ENCODE data around the gene PRR14.

Gene PRR14

DNA sequence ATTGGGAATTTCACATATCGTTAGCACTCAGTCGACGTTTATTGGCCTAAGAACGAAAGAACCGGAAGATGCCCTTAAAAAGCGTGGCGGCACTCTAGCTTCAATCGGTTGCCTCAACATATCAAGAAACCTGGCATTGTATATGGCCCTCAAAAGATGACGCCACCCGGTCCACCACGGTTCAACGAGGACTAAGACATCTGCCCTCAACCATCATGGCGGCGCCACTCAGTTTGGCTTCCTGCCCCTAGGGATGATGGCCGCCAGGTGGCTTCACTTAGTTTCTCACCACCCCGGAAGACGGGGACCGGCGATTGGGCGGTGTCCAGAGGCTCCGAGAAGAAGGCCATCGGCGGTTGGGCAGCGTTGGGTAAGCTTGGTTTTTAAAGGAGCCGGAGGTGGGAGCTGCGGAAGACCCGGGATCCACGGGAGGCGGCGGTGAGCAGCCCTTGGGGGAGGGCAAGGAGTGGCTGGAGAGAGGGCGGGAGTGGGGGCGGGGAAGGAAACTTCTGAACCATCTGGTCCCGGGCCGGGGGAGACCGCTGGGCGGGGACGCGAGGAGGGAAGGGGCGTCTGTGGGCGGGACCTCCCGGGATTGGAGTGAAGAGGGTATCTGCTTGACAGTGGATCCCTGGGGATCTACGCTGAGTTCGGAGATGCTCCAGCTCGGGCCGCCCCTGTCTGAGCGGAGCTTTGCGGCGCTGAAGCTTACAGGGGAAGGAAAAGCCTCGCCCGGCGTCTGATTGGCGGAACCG, at the start of gene PRR14:
TSS of gene PRR14 (plus strand) at position 592 of the 755 bp plus-strand sequence. CDS start 686 bp downstream, outside the sequence.
- peak; percentile 100 for DNase-seq (ENCODE audit: low read depth)

DNA sequence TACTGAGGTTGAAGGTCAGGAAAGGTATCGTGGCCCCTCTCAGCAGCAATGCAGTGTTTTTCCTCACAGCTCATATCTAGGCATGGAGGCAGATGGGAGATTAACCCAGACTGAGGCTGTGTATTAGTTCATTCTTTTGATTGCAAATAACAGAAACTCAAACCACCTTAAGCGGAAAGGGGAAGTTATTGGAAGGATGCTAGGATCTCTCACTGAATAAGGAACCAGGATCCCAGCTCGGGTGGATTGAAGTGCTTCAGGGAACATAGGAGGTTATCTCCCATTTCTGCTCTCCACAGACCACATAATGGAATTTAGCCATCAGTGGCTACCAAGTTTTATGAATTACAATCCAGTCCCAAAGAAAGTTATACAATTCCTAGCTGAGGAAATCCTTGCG, 48.8 kb upstream of the PRR14 start:
- no peak for DNase-seq (ENCODE audit: low read depth)

- DNase-seq (ENCODE audit: low read depth), result peak; percentile 69
These were observed 48.0 kb upstream of the PRR14 start for GRCh38 chr16:30602616-30603277.

GRCh38 chr16:30603945-30604315, 46.8 kb upstream of the PRR14 start:
- no peak for DNase-seq (ENCODE audit: low read depth)

GRCh38 chr16:30604316-30604947, 46.3 kb upstream of the PRR14 start:
- no peak for DNase-seq (ENCODE audit: low read depth)

DNA sequence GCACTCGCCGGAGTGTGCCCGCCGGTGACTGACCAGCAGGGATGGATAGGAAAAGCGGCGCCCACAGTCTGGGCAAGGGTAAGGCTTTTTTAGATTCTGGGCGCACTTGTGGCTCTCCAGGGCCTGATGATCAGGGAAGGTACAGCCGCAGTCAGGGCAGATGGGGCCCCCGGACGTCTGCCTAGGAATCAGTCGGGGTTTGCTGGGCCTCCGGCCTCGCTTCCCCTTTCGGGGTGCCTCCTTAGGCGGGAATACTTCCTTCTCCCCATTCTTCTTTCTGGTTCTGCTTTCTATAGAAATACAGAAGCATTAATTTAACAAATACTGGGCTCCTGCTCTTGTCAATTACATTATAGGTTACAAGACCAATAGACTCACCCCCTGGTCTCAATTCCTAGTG, 45.6 kb upstream of the PRR14 start:
- no peak for DNase-seq (ENCODE audit: low read depth)

GRCh38 chr16:30606004-30606403, 44.8 kb upstream of the PRR14 start:
- no peak for DNase-seq (ENCODE audit: low read depth)

GRCh38 chr16:30609002-30609925, 41.5 kb upstream of the PRR14 start:
- peak; percentile 34 for DNase-seq (ENCODE audit: low read depth)

DNA sequence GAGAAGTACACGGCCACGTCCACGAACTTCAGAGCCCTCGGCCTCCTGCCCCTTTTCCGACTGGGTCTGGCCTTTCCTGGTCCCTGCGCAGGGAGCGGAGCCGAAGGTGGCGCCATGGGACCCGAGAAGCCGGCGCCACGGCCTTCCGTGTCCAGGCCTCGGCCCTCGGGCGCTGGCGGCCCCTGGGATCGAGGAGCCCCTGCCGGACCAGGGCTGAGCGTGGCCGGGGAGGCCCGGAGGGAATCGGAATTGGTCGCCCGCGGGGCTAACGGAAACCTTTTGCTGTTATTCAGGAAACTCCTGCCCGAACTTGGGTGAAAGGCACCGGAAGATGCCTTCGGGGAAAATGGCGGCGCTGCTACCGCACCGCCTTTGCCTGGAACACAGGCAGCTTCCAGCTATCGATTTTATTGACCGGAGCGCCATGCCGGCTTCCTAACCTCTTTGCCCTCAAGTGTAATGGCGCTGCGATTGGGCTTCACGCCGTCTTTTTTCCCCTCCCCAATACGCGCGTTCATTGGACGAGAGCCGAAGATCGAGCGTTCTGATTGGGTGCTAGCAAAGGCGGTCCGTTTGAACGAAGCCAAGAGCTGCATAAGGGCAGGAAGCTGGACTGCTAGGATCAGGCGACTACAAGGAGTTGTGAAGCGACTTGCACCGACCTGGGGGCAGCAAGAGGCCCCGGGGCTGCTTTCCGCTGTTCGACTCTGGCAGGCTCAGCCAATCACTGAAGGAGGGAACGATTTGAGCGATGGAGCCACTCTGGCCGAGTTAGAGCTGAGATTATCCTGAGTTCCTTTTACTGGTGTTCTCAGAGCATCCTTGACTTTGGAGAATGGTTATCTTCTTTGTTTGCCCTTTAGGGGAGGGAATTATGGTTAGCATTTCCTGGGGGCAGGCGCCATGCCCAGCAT, 40.6 kb upstream of the PRR14 start, which contains the start of gene ZNF689:
TSS of gene ZNF689 (minus strand) at position 464 of the 914 bp plus-strand sequence. CDS start at position 116, 348 bp downstream.
- DNase-seq (ENCODE audit: low read depth), result peak; percentile 95

DNA sequence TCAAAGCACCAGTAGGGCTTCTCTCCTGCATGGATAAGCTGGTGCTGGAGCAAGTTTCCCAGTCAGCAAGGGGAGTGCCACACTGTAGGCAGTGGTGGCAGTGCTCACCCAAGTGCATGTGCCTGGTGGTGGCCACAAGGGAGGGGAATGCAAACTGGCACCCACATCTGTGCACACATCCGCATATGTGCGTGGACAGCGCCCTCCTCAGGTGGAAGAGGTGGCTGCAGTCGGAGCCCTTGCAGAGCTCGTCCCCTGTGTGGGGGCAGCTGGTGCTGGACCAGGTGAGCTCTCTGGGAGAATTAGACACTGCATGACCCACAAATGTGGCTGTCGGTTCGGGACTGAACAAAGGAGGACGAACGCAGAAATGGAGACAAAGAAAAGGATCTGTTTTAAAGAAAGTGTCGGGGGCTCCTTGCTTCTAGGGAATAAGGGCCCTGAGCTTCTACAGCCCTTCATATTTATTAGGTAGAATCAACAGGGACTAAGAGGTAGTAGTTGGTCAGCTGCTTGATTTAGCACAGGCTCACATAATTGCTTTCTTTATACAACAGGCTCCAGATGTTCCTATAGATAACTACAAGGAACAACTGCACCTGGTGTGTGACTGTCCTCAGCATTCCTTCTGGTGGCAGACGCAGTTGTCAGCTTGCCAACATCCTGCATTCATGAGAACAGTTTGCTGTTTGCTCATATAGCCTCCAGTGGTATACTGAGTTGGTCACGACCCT, 35.2 kb upstream of the PRR14 start:
- DNase-seq (ENCODE audit: low read depth), result peak; percentile 10

DNA sequence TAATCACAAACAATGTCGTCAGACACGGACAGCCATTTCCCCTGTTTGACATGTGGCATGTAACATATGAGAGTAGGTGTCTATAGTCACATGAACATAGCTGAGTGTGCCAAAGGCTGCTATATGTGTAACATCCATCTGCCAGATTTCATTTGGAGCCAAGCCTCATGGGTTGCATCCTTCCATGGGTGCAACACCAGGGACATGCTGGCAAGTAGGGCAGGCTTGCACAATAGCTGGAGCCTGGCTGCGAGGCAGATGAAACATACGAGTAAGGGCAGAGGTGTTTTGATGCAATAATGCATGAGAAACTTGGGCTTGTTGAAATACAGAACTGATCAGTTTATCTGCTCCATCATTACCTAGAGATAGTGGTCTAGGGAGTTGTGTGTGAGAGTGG, 31.6 kb upstream of the PRR14 start:
- DNase-seq (ENCODE audit: low read depth), result peak; percentile 83

GRCh38 chr16:30619638-30620037, 31.1 kb upstream of the PRR14 start:
- DNase-seq (ENCODE audit: low read depth), result no peak

DNA sequence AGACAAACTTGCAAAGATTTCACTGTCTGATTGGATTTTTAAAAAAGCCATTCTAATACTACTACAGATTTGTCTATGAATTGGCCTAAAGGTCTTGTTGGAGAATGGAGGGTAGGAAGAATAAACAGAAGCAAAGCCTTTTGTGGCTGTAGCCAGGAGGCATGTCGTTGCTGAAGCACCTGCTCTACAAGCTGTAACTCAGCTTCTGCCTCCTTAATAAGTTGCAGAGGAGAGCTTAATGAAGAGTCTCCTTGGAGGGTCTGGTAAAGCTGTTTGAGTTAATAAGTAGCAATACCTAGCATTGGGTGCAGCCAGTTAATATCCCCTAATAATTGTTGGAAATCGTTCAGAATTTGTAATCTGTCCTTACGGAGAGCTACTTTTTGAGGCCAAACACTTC, 30.6 kb upstream of the PRR14 start:
- DNase-seq (ENCODE audit: low read depth), result no peak

DNA sequence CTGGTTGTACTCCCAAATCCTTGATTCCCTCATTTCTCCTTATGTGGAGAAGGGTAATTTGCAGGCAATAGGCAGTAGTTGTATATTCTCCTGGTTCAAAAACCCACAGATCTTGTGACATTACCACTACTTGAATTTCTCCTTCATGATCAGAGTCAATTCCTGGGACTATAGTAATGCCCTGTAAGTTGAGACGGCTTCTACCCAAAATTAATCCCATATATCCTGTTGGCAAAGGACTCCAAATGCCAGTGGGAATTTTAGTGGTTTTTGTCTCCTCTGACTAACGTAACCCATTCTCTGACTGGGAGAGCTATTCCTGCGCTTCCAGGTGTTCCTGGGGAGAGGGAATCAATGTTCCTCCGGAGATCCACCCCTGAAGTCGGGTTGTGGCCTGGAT, 29.0 kb upstream of the PRR14 start:
- DNase-seq (ENCODE audit: low read depth), result peak; percentile 80

DNA sequence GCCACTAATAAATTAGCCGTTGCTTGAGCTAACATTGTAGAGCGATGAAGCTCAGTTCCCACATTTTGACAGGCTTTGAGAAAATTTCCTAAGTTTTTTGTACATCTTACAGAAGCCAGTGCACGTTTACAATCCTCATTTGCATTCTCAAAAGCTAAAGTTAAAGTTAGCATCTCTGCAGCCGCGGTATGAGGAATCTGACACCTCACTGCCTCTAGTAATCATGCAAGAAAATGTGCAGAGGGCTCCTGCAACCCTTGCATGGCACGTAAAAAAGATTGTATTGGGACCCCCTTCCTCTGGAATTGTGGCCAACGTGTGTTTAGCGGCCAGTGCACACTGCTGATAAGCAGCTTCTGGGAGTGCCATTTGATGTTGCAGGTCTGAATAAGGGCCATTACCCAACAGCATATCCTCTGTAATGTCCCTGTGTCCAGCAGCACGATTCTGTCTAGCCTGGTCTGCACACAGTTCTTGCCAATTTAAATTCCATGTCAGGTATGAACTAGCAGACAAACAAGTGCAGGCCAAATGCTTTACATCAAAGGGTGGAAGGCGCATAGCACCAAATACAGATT, 28.2 kb upstream of the PRR14 start:
- no peak for DNase-seq (ENCODE audit: low read depth)

DNA sequence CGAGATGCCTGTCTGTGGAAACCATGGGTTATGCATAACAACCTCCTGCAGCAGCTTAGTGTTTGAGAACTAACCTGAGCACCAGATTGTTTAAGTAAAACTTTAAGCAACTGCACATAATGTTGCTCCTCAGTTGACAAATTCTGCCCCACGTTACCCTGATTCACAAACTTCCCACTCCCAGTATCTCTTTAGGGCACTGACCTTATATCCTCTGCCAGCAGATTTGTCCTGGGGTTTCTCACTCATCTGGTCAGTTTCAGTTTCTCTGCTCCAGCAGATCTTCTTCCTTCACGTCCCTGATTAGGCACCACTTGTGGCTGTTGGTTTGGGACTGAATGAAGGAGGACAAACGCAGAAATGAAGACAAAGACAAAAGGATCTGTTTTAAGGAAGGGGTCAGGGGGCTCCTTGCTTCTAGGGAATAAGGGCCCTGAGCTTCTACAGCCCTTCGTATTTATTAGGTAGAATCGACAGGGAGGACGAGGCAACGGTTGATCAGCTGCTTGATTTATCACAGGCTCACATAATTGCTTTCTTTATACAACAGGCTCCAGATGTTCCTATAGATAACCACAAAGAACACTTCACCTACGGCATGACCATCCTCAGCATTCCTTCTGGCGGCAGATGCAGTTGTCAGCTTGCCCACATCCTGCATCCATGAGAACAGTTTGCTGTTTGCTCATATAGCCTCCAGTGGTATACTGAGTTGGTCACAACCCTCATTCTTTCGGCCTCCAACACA, 27.1 kb upstream of the PRR14 start:
- no peak for DNase-seq (ENCODE audit: low read depth)

GRCh38 chr16:30626236-30626635, 24.5 kb upstream of the PRR14 start:
- no peak for DNase-seq (ENCODE audit: low read depth)

DNA sequence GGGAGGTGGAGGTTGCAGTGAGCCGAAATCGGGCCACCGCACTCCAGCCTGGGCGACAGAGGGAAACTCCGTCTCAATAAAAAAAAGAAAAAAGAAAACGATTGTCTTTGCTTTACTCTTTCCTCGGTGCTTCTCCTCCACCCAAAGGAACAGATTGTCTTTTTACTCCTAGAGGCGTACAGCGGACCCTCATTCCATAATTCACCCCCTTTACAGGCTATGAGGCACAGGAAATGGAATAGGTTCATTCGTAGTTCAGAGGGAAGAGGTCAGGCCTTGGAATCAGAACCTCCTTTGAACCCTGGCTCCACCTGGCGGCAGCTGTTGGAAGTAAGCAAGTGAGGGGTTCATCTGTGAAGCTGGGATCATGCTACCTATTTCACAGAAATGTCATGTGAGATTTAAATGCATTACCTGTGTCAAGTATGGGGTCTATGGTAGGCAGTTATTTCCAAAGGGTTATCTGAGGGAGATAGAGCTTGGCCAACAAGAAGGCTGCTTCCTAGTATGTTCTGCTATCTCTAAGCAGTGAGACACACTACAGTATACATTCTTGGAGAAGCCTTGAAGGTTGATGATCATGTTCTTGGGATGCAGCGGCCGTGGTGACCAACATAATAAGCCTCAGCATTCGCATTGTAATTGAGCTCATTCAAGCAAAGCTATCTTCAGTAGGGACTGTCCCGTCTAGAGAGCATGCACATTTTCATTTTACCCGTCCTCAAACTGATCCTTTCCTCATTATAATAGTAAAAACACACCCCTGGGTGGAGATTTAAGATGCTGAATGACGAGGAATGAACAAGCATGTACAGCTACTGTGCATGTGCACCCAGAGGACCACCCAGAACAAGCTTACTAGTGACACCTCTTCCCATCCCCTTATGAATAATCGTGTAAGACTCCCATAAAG, 21.9 kb upstream of the PRR14 start:
- peak; percentile 56 for DNase-seq (ENCODE audit: low read depth)

Data from fibroblast of gingiva (primary cell).